Stimulated activated naive B cell treated with anti-CD40 and anti-IgM and Interleukin-4, amounts not matched to agents 10 μg/mL and 1 μg/mL and 100 μg/mL, for 72 hours (primary cell): ENCODE results near the gene NHLRC4.
"Not testable (repeated sequence)": the region's sequence is repeated elsewhere in the genome, so short reads cannot be mapped to it uniquely, and the experiment has no call there.

ENCODE experiments used
- ATAC-seq, 2 donors: fragments of 150-1000 bp; cut with Tn5 transposase; replicated peaks; 2 replicates each; pipeline ENCODE4 v1.10.0; 2021; ENCODE audit warnings: moderate library complexity in 1 of 2
- DNase-seq: peaks from one replicate; pipeline ENCODE4 v3.0.0; 2021
- H3K27ac Mint-ChIP-seq: one replicate; pipeline ENCODE4 v1.8.0; 2022; ENCODE audit warnings: mild to moderate bottlenecking, mixed read lengths
- H3K27me3 Mint-ChIP-seq, 2 donors: one replicate each; pipeline ENCODE4 v1.8.0; 2022; ENCODE audit warnings: mixed read lengths in 2 of 2
- H3K36me3 Mint-ChIP-seq, 2 donors: one replicate each; pipeline ENCODE4 v1.8.0; 2022; ENCODE audit warnings: mixed read lengths in 2 of 2, mild to moderate bottlenecking in 1 of 2
- H3K4me1 Mint-ChIP-seq, 2 donors: one replicate each; pipeline ENCODE4 v1.8.0; 2022; ENCODE audit warnings: mixed read lengths in 2 of 2, mild to moderate bottlenecking in 1 of 2
- H3K4me3 Mint-ChIP-seq, 2 donors: one replicate each; pipeline ENCODE4 v1.8.0; 2022; ENCODE audit warnings: mild to moderate bottlenecking in 2 of 2, mixed read lengths in 2 of 2, moderate library complexity in 1 of 2
- H3K9me3 Mint-ChIP-seq, 2 donors: one replicate each; pipeline ENCODE4 v1.8.0; 2022; ENCODE audit warnings: mixed read lengths in 2 of 2, mild to moderate bottlenecking in 1 of 2

The NHLRC4 gene

GRCh38 chr16:595942-596735 lies 29.3 kb downstream of the NHLRC4 start:
- ATAC-seq, result no peak
- no peak overlapping the region for H3K4me3 Mint-ChIP-seq
- H3K36me3 Mint-ChIP-seq, result peaks cover 14 to 26% of the 10 kb centered on the region in 2 donors
- H3K9me3 Mint-ChIP-seq, result no peaks in the 10 kb centered on the region
- DNase-seq, result no peak
- H3K27me3 Mint-ChIP-seq, result no peaks in the 10 kb centered on the region
- peaks cover 20 to 46% of the 10 kb centered on the region in 2 donors for H3K4me1 Mint-ChIP-seq
- H3K27ac Mint-ChIP-seq, result no peak overlapping the region

- no peak for ATAC-seq
- H3K36me3 Mint-ChIP-seq, result peaks cover 14 to 26% of the 10 kb centered on the region in 2 donors
- H3K27ac Mint-ChIP-seq, result no peak overlapping the region
- no peak overlapping the region for H3K4me3 Mint-ChIP-seq
- H3K27me3 Mint-ChIP-seq, result no peaks in the 10 kb centered on the region
- DNase-seq, result no peak
- no peaks in the 10 kb centered on the region for H3K9me3 Mint-ChIP-seq
- H3K4me1 Mint-ChIP-seq, result peaks cover 18 to 42% of the 10 kb centered on the region in 2 donors
Measured at GRCh38 chr16:596736-597060, 29.9 kb downstream of the NHLRC4 start.

- H3K27ac Mint-ChIP-seq, DNase-seq, H3K27me3 Mint-ChIP-seq, H3K4me3 Mint-ChIP-seq, ATAC-seq, H3K9me3 Mint-ChIP-seq: not testable (repeated sequence)
- H3K36me3 Mint-ChIP-seq, result peaks cover 14 to 26% of the 10 kb centered on the region in 2 donors
- H3K4me1 Mint-ChIP-seq, result peaks cover 13 to 34% of the 10 kb centered on the region in 2 donors
Measured at GRCh38 chr16:597655-598054, 30.9 kb downstream of the NHLRC4 start.

GRCh38 chr16:598823-599739 lies 32.3 kb downstream of the NHLRC4 start:
- Mint-ChIP-seq H3K9me3 (no peaks in the 10 kb centered on the region), H3K27ac (no peak overlapping the region), H3K4me3 (no peak overlapping the region)

GRCh38 chr16:600781-601180 lies 34.0 kb downstream of the NHLRC4 start:
- peaks cover 26 to 36% of the 10 kb centered on the region in 2 donors for H3K36me3 Mint-ChIP-seq
- H3K4me1 Mint-ChIP-seq, result peaks cover 5 to 28% of the 10 kb centered on the region in 2 donors
- no peak overlapping the region for H3K27ac Mint-ChIP-seq

More at GRCh38 chr16:598823-599739, 32.3 kb downstream of the NHLRC4 start:
- ATAC-seq (no peak), DNase-seq (no peak)
- Mint-ChIP-seq H3K27me3 (no peaks in the 10 kb centered on the region), H3K4me1 (peaks cover 7 to 30% of the 10 kb centered on the region in 2 donors), H3K36me3 (peaks cover 19 to 26% of the 10 kb centered on the region in 2 donors)

GRCh38 chr16:603933-604332 lies 37.1 kb downstream of the NHLRC4 start:
- ATAC-seq, result no peak
- H3K4me3 Mint-ChIP-seq, result no peak overlapping the region
- H3K4me1 Mint-ChIP-seq, result peaks cover 7 to 30% of the 10 kb centered on the region in 2 donors
- H3K27ac Mint-ChIP-seq, result no peak overlapping the region
- peaks cover 0 to 3% of the 10 kb centered on the region in 2 donors for H3K9me3 Mint-ChIP-seq
- peaks cover 19 to 24% of the 10 kb centered on the region in 2 donors for H3K36me3 Mint-ChIP-seq
- no peak for DNase-seq
- no peaks in the 10 kb centered on the region for H3K27me3 Mint-ChIP-seq

More at GRCh38 chr16:600781-601180, 34.0 kb downstream of the NHLRC4 start:
- no peak for DNase-seq
- ATAC-seq, result no peak
- Mint-ChIP-seq H3K4me3 (no peak overlapping the region), H3K27me3 (no peaks in the 10 kb centered on the region), H3K9me3 (peaks cover 0 to 3% of the 10 kb centered on the region in 2 donors)

GRCh38 chr16:606656-607307 lies 40.0 kb downstream of the NHLRC4 start:
- Mint-ChIP-seq H3K9me3 (peaks cover 0 to 3% of the 10 kb centered on the region in 2 donors), H3K36me3 (peaks cover 17 to 23% of the 10 kb centered on the region in 2 donors), H3K27ac (no peak overlapping the region), H3K4me1 (peaks cover 17 to 35% of the 10 kb centered on the region in 2 donors), H3K4me3 (no peak overlapping the region), H3K27me3 (no peaks in the 10 kb centered on the region)
- ATAC-seq (no peak), DNase-seq (no peak)

- Mint-ChIP-seq H3K36me3 (peaks cover 16 to 22% of the 10 kb centered on the region in 2 donors), H3K4me3 (peak overlapping the region in 1 of 2 donors; percentile 32), H3K9me3 (peaks cover 0 to 3% of the 10 kb centered on the region in 2 donors), H3K4me1 (peaks cover 17 to 31% of the 10 kb centered on the region in 2 donors), H3K27ac (peak overlapping the region; percentile 37), H3K27me3 (no peaks in the 10 kb centered on the region)
- ATAC-seq (peak; percentile 75 to 94), DNase-seq (peak; percentile 35)
Measured at GRCh38 chr16:608019-608418, 41.2 kb downstream of the NHLRC4 start.

GRCh38 chr16:609316-609715 lies 42.5 kb downstream of the NHLRC4 start:
- DNase-seq (no peak), ATAC-seq (no peak)
- Mint-ChIP-seq H3K27ac (peak overlapping the region; percentile 25), H3K27me3 (no peaks in the 10 kb centered on the region), H3K4me1 (peaks cover 17 to 23% of the 10 kb centered on the region in 2 donors), H3K4me3 (no peak overlapping the region), H3K9me3 (peaks cover 0 to 3% of the 10 kb centered on the region in 2 donors), H3K36me3 (peaks cover 18 to 25% of the 10 kb centered on the region in 2 donors)

GRCh38 chr16:609984-610383 lies 43.2 kb downstream of the NHLRC4 start:
- Mint-ChIP-seq H3K4me3 (no peak overlapping the region), H3K27ac (no peak overlapping the region), H3K9me3 (peaks cover 0 to 6% of the 10 kb centered on the region in 2 donors), H3K36me3 (peaks cover 20 to 27% of the 10 kb centered on the region in 2 donors), H3K27me3 (no peaks in the 10 kb centered on the region), H3K4me1 (peaks cover 23 to 25% of the 10 kb centered on the region in 2 donors)
- ATAC-seq (no peak), DNase-seq (no peak)

GRCh38 chr16:610513-611381 lies 43.9 kb downstream of the NHLRC4 start:
- no peak overlapping the region for H3K27ac Mint-ChIP-seq
- peaks cover 18 to 25% of the 10 kb centered on the region in 2 donors for H3K36me3 Mint-ChIP-seq
- ATAC-seq (peak; percentile 56 to 57), DNase-seq (no peak)
- H3K27me3 Mint-ChIP-seq, result no peaks in the 10 kb centered on the region
- H3K4me3 Mint-ChIP-seq, result no peak overlapping the region
- peaks cover 26 to 30% of the 10 kb centered on the region in 2 donors for H3K4me1 Mint-ChIP-seq
- peaks cover 0 to 3% of the 10 kb centered on the region in 2 donors for H3K9me3 Mint-ChIP-seq

GRCh38 chr16:615122-615521 lies 48.3 kb downstream of the NHLRC4 start:
- no peaks in the 10 kb centered on the region for H3K27me3 Mint-ChIP-seq
- H3K4me3 Mint-ChIP-seq, result no peak overlapping the region
- peaks cover 0 to 3% of the 10 kb centered on the region in 2 donors for H3K9me3 Mint-ChIP-seq
- H3K27ac Mint-ChIP-seq, result peak overlapping the region; percentile 54
- DNase-seq, result no peak
- peaks cover 15 to 25% of the 10 kb centered on the region in 2 donors for H3K36me3 Mint-ChIP-seq
- peak; percentile 63 to 68 for ATAC-seq
- H3K4me1 Mint-ChIP-seq, result peaks cover 14 to 18% of the 10 kb centered on the region in 2 donors
